Measurements from ENCODE around the gene NT5C3A. TPM values are rescaled to one million over a fixed set of nuclear protein-coding genes. Genes with fewer than 3 reads are reported as not detected.
"Not testable (repeated sequence)": the region's sequence is repeated elsewhere in the genome, so short reads cannot be mapped to it uniquely, and the experiment has no call there.

Gene NT5C3A
- total RNA-seq (10 to 100 TPM; 52.2 to 53.6 TPM), polyA plus RNA-seq (10 to 100 TPM; 44.6 to 53.9 (median 48.3) TPM), total RNA-seq (27.1 to 62.0 (median 50.2) reads per million in 6 experiments)

DNA sequence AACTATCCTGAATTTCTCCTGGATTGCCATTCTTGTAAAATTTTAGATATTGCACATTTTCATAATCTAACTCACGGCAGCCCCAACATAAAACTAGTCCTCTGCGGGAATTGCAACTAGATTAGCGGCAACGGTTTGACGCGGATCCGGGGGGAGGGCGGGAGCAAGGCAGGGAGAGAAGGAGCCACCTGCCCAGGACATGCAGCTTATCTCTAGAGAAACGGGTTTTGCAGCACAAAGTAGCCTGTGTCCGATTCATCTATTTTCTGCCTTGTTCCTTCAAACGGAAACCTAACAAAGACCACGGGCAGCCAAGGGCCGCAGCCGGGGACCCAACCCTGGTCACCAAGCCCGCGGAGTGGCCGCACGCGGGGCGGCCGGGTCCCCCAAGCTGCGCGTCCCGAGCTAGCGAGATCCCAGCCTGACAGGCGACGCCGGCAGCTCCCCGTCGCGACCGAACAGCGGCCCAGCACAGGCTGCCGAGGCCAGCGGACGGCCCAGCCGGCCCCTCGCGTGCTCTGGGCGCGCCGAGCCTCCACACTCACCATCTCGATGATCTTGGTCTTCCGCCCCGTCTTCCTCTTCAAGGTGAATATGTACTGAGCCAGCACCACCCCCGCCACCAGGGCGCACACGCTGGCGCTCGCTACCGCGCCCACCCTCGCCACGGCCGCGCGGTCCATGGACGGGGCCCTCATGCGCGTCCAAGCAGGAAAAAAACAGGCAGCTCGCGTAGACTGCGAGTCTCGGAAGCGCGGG is at the start of gene NT5C3A:
TSS of gene NT5C3A (minus strand) at position 754 of the 759 bp plus-strand sequence. CDS start at position 683, 71 bp downstream.
- Mint-ChIP-seq H3K27me3 (no peaks in the 10 kb centered on the region), H3K27ac (peak within 1 kb of the TSS; percentile 92 to 98 (median 96)), H3K4me1 (peaks cover 14 to 54% (median 45%) of the 10 kb centered on the region in 4 donors), H3K9me3 (peaks cover 0 to 13% (median 11%) of the 10 kb centered on the region in 9 donors), H3K4me3 (peak within 1 kb of the TSS; percentile 89 to 97 (median 96)), H3K36me3 (peaks cover 7 to 12% (median 9%) of the 10 kb centered on the region in 3 donors)
- POLR2A ChIA-PET, result interaction anchor here (0.8 to 3.5 kb wide), 11 partner anchors 8 to 572 kb away, joined by 3 to 36 read pairs (median 4); partner anchors contain the start of genes BBS9, KBTBD2 and LSM5
- ATAC-seq (no peak), DNase-seq (peak in 3 of 10 donors; percentile 7 to 22 (median 21))

DNA sequence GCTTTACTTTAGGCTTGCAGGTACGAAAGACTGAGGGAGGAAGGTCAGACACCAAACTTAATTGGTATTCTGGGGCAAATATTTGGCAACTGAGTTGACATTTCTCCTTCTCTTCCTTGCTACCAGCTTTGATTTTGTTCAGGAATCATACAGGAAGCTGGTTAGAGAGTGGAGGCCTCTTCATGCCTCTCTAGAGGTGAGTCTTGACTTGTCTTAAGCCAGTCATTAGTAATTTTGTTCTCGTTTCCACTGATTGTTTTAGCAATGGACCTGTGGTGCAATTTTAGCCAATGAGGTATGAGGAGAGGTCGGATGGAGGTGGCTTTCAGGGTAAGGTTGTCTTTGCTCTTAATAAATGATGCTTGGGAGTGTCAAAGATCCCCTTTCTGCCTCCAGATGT is 49.0 kb upstream of the NT5C3A start:
- Mint-ChIP-seq H3K9me3 (no peaks in the 10 kb centered on the region), H3K27ac (no peak overlapping the region), H3K4me1 (peaks cover 8 to 28% (median 23%) of the 10 kb centered on the region in 4 donors), H3K36me3 (no peaks in the 10 kb centered on the region), H3K27me3 (peaks cover 4 to 36% (median 17%) of the 10 kb centered on the region in 5 donors), H3K4me3 (peak overlapping the region in 1 of 10 donors; percentile 17)
- POLR2A ChIA-PET, result no interaction called here
- ATAC-seq (no peak), DNase-seq (no peak)

DNA sequence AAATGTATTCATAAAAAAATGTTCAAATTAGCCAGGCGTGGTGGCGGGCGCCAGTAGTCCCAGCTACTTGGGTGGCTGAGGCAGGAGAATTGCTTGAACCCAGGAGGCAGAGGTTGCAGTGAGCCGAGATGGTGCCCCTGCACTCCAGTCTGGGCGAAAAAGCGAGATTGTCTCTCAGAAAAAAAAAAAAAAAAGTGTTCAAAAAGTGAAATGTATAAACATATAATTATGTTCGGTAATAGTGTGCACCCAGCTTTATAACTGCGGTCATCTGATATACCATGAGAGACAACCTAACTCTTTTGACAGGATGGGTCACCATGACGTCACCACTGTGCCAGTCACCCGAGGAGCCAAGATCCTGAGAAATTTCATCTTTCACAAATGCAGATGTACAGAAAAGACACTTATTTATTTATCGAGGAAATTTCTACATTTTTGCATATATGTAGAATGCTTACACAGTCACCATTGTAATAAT is 47.2 kb upstream of the NT5C3A start:
- peak in 1 of 10 donors; percentile 4 for DNase-seq
- Mint-ChIP-seq H3K27ac (peak overlapping the region in 7 of 10 donors; percentile 51 to 88 (median 70)), H3K4me1 (peaks cover 12 to 45% (median 38%) of the 10 kb centered on the region in 4 donors), H3K9me3 (no peaks in the 10 kb centered on the region), H3K27me3 (peaks cover 3 to 21% (median 11%) of the 10 kb centered on the region in 5 donors), H3K36me3 (peaks cover 0 to 2% (median 0%) of the 10 kb centered on the region in 3 donors), H3K4me3 (peak overlapping the region; percentile 60 to 84 (median 78))
- POLR2A ChIA-PET, result interaction anchor here (0.8 to 2.7 kb wide), 3 partner anchors 19 to 217 kb away, joined by 3 to 9 read pairs (median 5); no protein-coding TSS in a partner anchor
- ATAC-seq, result no peak

DNA sequence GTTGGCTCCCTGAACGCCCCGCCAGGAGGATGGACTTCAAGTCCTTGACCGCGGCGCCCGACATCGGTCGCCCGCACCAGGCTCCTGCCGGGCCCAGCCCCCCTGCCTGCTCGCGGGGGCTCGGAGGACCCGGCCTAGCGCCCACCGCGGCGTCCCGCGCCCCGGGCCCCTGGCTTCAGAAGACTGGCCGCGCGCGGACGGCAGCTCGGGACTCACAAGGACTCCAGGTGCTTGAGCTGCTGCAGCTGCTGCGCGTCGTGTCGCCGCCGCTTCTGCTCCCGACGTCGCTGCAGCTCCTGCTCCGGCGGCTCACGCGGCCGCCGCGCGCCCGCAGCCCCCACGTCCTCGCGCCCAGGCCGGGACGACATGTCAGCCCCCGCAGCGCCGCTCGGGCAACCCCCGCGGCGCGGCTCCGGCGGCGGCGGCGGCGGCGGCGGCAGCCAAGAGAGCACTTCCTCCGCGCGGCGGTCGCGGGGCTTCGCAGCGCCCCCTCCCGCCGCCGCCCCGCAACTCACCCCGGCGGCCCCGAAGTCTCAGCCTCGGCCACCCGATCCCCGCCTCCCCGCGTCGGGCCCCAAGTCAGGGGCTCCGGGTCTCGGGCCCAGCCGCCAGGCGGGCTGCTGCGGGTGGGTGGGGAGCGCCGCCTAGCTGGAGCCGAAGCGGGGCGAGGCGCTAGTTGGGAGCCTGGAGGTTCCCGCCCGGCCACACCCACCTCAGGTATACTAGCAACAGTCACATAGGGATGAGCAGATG is 46.6 kb upstream of the NT5C3A start, which contains the start of gene RP9:
TSS of gene RP9 (minus strand) at position 400 of the 753 bp plus-strand sequence. CDS start at position 368, 32 bp downstream.
- peaks cover 3 to 15% (median 5%) of the 10 kb centered on the region in 5 donors for H3K27me3 Mint-ChIP-seq
- H3K27ac Mint-ChIP-seq, result peak within 1 kb of the TSS; percentile 77 to 91 (median 83)
- DNase-seq, result peak; percentile 65 to 83 (median 76)
- ATAC-seq, result peak; percentile 87 to 93
- POLR2A ChIA-PET, result interaction anchor here (0.6 to 2.7 kb wide), 10 partner anchors 19 to 614 kb away, joined by 3 to 11 read pairs (median 5); partner anchors contain the start of genes AVL9, KBTBD2 and NT5C3A
- peaks cover 13 to 50% (median 42%) of the 10 kb centered on the region in 4 donors for H3K4me1 Mint-ChIP-seq
- H3K36me3 Mint-ChIP-seq, result peaks cover 0 to 6% (median 0%) of the 10 kb centered on the region in 3 donors
- no peaks in the 10 kb centered on the region for H3K9me3 Mint-ChIP-seq
- peak within 1 kb of the TSS; percentile 84 to 93 (median 87) for H3K4me3 Mint-ChIP-seq

DNA sequence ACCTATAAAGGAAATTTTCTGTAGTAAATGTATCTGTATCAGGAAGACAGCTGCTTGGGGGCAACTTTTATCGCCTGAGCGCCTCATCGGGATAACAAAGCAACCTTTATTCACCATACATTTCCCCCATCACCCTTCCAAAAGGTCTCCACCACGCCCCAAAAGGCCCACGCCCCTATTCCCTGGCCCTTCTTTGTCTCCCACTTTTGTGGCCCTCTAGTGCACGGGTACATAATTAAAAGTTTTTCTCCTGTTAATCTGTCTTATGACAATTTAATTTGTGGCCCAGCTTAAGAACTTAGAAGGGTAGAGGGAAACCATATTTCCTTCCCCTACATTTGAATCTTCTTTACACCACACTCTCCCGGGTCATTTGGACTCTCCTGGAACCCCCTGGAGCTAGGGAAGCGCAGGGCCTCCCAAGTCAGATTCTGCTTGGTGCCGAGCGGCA is 46.0 kb upstream of the NT5C3A start:
- Mint-ChIP-seq H3K36me3 (peaks cover 0 to 12% (median 0%) of the 10 kb centered on the region in 3 donors), H3K27ac (peak overlapping the region; percentile 49 to 91 (median 82)), H3K9me3 (no peaks in the 10 kb centered on the region), H3K4me1 (peaks cover 13 to 56% (median 48%) of the 10 kb centered on the region in 4 donors), H3K27me3 (peaks cover 3 to 10% (median 5%) of the 10 kb centered on the region in 5 donors), H3K4me3 (peak overlapping the region; percentile 84 to 93 (median 87))
- ATAC-seq (peak; percentile 8 to 14), DNase-seq (peak in 2 of 10 donors; percentile 10 to 13)
- POLR2A ChIA-PET, result interaction anchor here (0.6 to 2.7 kb wide), 9 partner anchors 20 to 613 kb away, joined by 3 to 11 read pairs (median 5); partner anchors contain the start of genes AVL9, KBTBD2 and NT5C3A

DNA sequence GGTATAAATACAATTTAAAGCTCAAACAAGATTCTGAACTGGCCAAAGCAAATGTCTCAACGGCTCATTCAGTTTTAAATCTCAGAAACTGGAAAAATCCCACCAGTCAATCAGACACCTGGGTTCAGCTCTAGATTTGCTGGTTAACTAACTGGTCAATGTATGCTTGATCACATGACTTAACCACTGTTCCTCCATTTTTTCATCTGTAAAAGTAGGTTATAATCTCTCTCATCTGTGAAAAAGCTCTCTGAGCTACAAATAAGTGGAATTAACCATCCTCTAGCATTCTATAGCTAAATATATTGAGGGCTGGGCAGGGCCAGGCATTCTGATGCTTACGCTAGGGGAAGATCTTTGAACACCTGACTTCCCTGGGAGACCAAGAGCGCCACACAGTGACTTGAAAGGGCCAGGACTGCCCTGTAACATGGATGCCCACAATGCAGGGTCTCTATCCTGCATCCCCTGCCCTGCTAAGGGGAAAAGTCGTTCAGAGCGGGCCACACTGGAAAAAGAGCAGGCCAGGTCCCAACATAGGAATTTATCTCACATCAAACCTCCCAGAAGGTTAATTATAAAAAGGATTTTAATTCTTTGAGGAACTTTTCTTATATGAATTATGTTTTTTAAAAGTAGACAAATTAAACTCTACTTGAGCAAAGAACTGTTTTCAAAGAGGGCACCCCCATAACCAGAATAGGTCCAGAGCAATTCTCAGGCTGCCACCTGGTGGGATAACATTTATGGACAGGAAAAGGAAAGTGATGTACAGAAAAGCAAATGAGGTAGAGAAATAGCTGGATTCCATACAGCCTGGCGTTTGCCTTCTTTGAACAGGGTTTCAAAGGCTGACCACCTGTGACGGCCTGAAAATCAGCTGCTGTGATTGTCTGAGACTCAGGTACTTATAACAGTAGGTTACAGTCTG is 44.8 kb upstream of the NT5C3A start:
- no peaks in the 10 kb centered on the region for H3K9me3 Mint-ChIP-seq
- H3K36me3 Mint-ChIP-seq, result peaks cover 0 to 24% (median 0%) of the 10 kb centered on the region in 3 donors
- DNase-seq, result peak in 5 of 10 donors; percentile 52 to 71 (median 60)
- peak overlapping the region in 7 of 10 donors; percentile 9 to 91 (median 75) for H3K27ac Mint-ChIP-seq
- POLR2A ChIA-PET, result interaction anchor here (1.2 to 2.7 kb wide), 6 partner anchors 45 to 618 kb away, joined by 5 to 11 read pairs (median 6); partner anchors contain the start of genes AVL9, KBTBD2, LSM5 and NT5C3A
- ATAC-seq, result peak in 1 of 2 donors; percentile 20
- peak overlapping the region; percentile 46 to 91 (median 86) for H3K4me3 Mint-ChIP-seq
- H3K27me3 Mint-ChIP-seq, result peaks cover 0 to 4% (median 0%) of the 10 kb centered on the region in 5 donors
- peaks cover 18 to 63% (median 54%) of the 10 kb centered on the region in 4 donors for H3K4me1 Mint-ChIP-seq

DNA sequence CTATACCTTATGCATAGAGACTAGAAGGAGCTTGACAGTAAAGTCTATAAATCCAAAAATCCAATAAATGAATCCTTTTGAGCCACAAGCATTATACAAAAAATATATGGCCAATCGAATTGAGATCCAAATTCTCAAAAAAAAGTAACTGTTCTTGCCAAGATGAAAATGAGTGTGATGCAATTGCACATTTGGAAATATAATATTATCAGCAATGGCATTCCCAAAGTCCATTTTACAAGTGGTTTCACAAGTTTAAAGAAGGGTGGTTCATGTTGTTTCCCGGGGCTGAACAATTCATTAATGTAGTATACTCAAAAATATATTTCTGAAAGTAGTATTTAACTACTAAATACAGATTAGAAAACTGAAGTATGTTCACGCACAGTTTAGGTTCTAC is 39.3 kb upstream of the NT5C3A start:
- POLR2A ChIA-PET, result no interaction called here
- Mint-ChIP-seq H3K27me3 (no peaks in the 10 kb centered on the region), H3K9me3 (no peaks in the 10 kb centered on the region), H3K4me3 (no peak overlapping the region), H3K27ac (no peak overlapping the region), H3K36me3 (peaks cover 0 to 77% (median 8%) of the 10 kb centered on the region in 3 donors), H3K4me1 (peaks cover 14 to 68% (median 35%) of the 10 kb centered on the region in 4 donors)
- ATAC-seq (no peak), DNase-seq (no peak)

DNA sequence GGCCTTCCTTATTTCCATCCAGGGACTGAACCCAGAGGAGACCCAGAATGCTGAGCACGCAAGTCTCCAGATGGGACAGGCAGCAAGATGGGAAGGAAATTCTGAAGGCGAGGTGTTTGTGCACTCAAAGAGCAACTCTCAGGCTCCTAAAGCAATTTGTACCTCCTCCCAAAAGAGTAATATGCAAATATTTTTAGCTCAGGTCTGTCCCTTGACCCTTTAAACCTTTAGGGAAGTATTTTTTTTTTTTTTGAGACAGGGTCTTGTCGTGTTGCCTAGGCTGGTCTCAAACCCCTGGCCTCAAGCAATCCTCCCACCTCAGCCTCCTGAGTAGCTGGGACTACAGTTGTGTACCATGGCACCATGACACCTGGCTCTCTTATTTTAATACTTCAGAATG is 38.2 kb upstream of the NT5C3A start:
- no peak overlapping the region for H3K4me3 Mint-ChIP-seq
- ATAC-seq (no peak), DNase-seq (no peak)
- no peaks in the 10 kb centered on the region for H3K27me3 Mint-ChIP-seq
- H3K9me3 Mint-ChIP-seq, result no peaks in the 10 kb centered on the region
- H3K36me3 Mint-ChIP-seq, result peaks cover 0 to 88% (median 16%) of the 10 kb centered on the region in 3 donors
- POLR2A ChIA-PET, result no interaction called here
- H3K4me1 Mint-ChIP-seq, result peaks cover 11 to 56% (median 25%) of the 10 kb centered on the region in 4 donors
- H3K27ac Mint-ChIP-seq, result peak overlapping the region in 2 of 10 donors; percentile 25 to 72

DNA sequence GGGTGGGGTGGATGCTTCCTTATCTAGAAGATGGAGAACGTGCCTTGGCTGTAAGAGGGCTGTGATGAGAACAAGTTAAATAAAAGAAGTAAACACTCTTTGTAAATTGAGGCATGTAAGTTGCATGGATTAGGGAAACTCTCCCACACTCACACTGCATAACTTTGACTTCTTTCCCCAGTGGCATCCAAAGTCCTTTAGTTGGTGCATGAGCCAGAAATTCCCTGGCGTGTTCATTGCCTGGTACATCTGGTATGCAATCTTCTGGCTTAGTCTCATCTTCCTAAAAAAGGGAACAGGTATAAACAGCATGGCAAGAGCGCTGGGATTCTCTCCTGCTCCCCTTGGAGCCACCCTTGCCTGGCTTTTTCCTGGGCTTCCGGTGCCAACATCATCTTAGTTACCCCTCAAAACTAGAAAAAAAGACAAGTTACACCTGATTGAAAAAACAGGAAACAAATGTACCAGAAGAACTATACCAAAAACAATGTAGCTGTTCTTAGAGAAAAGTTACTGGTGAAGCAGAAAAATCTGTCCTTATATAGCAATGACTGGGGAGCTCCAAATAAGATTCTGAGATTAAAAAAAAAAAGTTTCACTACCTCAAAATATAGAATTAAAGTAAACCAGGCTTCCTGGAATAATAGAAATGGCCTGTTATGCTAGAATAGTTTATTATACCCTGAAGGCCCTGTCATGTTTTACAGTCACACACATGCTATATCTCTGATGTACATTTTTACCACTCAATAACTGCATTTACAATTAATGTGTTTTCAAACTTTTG is 36.8 kb upstream of the NT5C3A start:
- Mint-ChIP-seq H3K36me3 (peaks cover 0 to 97% (median 20%) of the 10 kb centered on the region in 3 donors), H3K9me3 (no peaks in the 10 kb centered on the region), H3K4me3 (no peak overlapping the region), H3K4me1 (peaks cover 8 to 44% (median 14%) of the 10 kb centered on the region in 4 donors), H3K27ac (peak overlapping the region in 7 of 10 donors; percentile 20 to 90 (median 59)), H3K27me3 (no peaks in the 10 kb centered on the region)
- ATAC-seq, result no peak
- POLR2A ChIA-PET, result no interaction called here
- no peak for DNase-seq

DNA sequence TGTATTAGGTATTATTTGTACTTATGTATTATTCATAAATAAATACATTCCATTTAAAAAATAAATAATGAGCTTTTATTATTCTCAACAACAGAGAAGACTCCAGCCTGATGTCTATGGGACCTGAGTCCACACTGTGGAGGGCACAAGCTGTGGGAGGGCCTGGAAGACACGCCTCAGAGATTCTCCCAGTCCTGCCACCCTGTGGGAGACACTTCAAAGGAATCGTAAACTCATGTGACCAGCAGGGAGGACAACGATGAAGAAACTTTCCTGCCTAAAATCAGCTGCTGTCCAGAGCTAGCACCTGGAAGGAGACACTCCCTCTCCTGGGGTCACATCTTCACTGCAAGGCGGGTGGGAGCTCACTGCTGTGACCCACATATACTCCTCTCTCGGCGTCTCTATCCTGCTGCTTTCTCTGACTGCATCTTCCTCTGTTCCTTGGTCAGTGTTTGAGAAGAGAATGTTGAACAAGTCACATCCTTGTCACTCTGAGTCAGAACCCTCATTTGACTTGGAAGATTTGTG is 32.2 kb upstream of the NT5C3A start:
- H3K4me3 Mint-ChIP-seq, H3K9me3 Mint-ChIP-seq, DNase-seq, ATAC-seq, POLR2A ChIA-PET, H3K27me3 Mint-ChIP-seq: not testable (repeated sequence)
- H3K4me1 Mint-ChIP-seq, result peaks cover 0 to 15% (median 1%) of the 10 kb centered on the region in 4 donors
- peak overlapping the region in 1 of 10 donors; percentile 75 for H3K27ac Mint-ChIP-seq
- H3K36me3 Mint-ChIP-seq, result peaks cover 0 to 70% (median 20%) of the 10 kb centered on the region in 3 donors
